Measurements from ENCODE around the gene POTEG.
"Not testable (repeated sequence)": the region's sequence is repeated elsewhere in the genome, so short reads cannot be mapped to it uniquely, and the experiment has no call there.

The POTEG gene

GRCh38 chr14:19372813-19373500 is 61.2 kb downstream of the POTEG start:
- not testable (repeated sequence) for DNase-seq

GRCh38 chr14:19371767-19372166 is 62.4 kb downstream of the POTEG start:
- DNase-seq: not testable (repeated sequence)

- not testable (repeated sequence) for DNase-seq
Measured at GRCh38 chr14:19362803-19363202, 71.3 kb downstream of the POTEG start.

- DNase-seq: not testable (repeated sequence)
Measured at GRCh38 chr14:19362323-19362722, 71.8 kb downstream of the POTEG start.

- DNase-seq: not testable (repeated sequence)
Measured at GRCh38 chr14:19361636-19362253, 72.4 kb downstream of the POTEG start.

- DNase-seq: not testable (repeated sequence)
Measured at GRCh38 chr14:19360937-19361635, 73.1 kb downstream of the POTEG start.

All from NCI-H187 treated with DMSO at 0.1 percent for 48 hours (cell line).